Heart right ventricle (tissue), 16 donors: ENCODE data around the gene DNM3. TPM values are rescaled to one million over a fixed set of nuclear protein-coding genes. Genes with fewer than 3 reads are reported as not detected.

Source experiments
- ATAC-seq, 8 donors: fragments of 200-7000 bp; cut with Tn5 transposase; one replicate each; pipeline ENCODE4 v1.9.1; 2020; ENCODE audit warnings: mild to moderate bottlenecking in 8 of 8, moderate library complexity in 8 of 8, moderate number of reproducible peaks in 1 of 8
- DNase-seq, 2 donors: peaks; one replicate each; pipeline ENCODE4 v3.0.0-alpha.2; 2020
- H3K27ac ChIP-seq, 10 donors: fragments of 200-600 bp; sonication (generic) in 2 of 10; one replicate each; pipeline versions ENCODE4 v1.5.0 to v1.8.0; 2020 to 2022; ENCODE audit warnings: mild to moderate bottlenecking in 3 of 10
- H3K27me3 ChIP-seq, 7 donors: fragments of 200-600 bp; one replicate each; pipeline ENCODE4 v1.8.0; 2021 to 2022; ENCODE audit warnings: mild to moderate bottlenecking in 2 of 7
- H3K36me3 ChIP-seq, 9 donors: fragments of 200-600 bp; sonication (generic) in 1 of 9; one replicate each; pipeline versions ENCODE4 v1.5.0 to v1.8.0; 2020 to 2022; ENCODE audit warnings: mild to moderate bottlenecking in 2 of 9
- H3K4me1 ChIP-seq, 9 donors: fragments of 200-600 bp; sonication (generic) in 1 of 9; one replicate each; pipeline versions ENCODE4 v1.5.0 to v1.8.0; 2020 to 2022; ENCODE audit warnings: mild to moderate bottlenecking in 4 of 9
- H3K4me3 ChIP-seq, 10 donors: fragments of 200-600 bp; sonication (generic) in 2 of 10; one replicate each; pipeline versions ENCODE4 v1.5.0 to v1.8.0; 2020 to 2022; ENCODE audit warnings: mild to moderate bottlenecking in 7 of 10, moderate library complexity in 2 of 10
- H3K9me3 ChIP-seq, 11 donors: fragments of 200-600 bp in 10 of 11; sonication (generic) in 2 of 11; one replicate each; pipeline versions ENCODE4 v1.5.0 to v1.8.0; 2013 to 2022; ENCODE audit warnings: mild to moderate bottlenecking in 2 of 11, control low read depth in 1 of 11, moderate library complexity in 1 of 11
- CTCF ChIP-seq, 9 donors: fragments of 200-600 bp; sonication (generic) in 2 of 9; IDR thresholded peaks; one replicate each; pipeline versions ENCODE4 v1.5.0 to v1.8.0; 2021 to 2022; ENCODE audit warnings: antibody characterized with exemption in 9 of 9, mild to moderate bottlenecking in 5 of 9, moderate library complexity in 1 of 9
- WGBS, 2 donors: extraction: QIAGEN DNeasy Blood & Tissue Kit; methylation state at CpG; one replicate each; pipeline ENCODE4 v1.1.7; 2013; ENCODE audit warnings: inconsistent platforms in 1 of 2; 5-methylcytosine and 5-hydroxymethylcytosine counted together
- intact Hi-C, 10 donors: fragments of 100-400 bp; cut with DNase I; formaldehyde crosslinking; loops; one replicate each; pipeline versions ENCODE4 v1.11.1 to v1.14.2; 2022
- polyA plus RNA-seq, 2 donors: library from polyadenylated mRNA; stranded (reverse); fragments of 200-250 nt; gene quantifications; one replicate each; pipeline ENCODE4 v1.2.3, GENCODE V29; 2013
- total RNA-seq, 10 donors: library from RNA; stranded (reverse); fragmentation: NEBNext Ultra II Directional in 3 of 10; extraction: Animal tissue kit (Norgen Biotek cat#: 25700) in 3 of 10; gene quantifications; one replicate each; pipeline versions ENCODE4 v1.2.1 to v1.2.4, GENCODE V29; 2021 to 2023
- donor health status: Arrhythmogenic right ventricular cardiomyopathy.
- donor health status: ischemic (EF 13 %, LVEDD 7.1; RV severe dilation, severe dysfunction).
- donor health status: healthy with polysubstance abuse.
- donor health status: DM: no; HTN: yes; CAD: no.
- donor health status: DM: no; HTN: no; CAD: no.
- donor health status: ischemic (EF 25% LVEDD 6.9; RV normal size, moderate dysfunction).
- donor health status: ischemic (EF 25% LVEDD 5.7; RV mildly dilated, moderate dysfunction).
- donor health status: healthy.
- donor health status: DM: yes; HTN: yes; CAD: no.
- donor health status: Ischemic cardiomyopathy.
- donor health status: ischemic (EF 35%, LVEDD 5.7; RV mildly dilated, moderate dysfunction).
- donor health status: nonischemic (EF 11% LVEDD 7.7; RV severe dilation, severe dysfunction).
- donor health status: DM: yes; HTN: yes; CAD: no.
- donor health status: PGD.
- donor health status: ischemic (EF 29% LVEDD 5.4; RV normal size, mild dysfunction).
- donor health status: nonischemic (EF 23%, LVEDD 6.1; RV moderate dilation, normal function).

Gene DNM3
- total and polyA plus RNA-seq, 12 donors, result 0.77 to 2.8 (median 2.2) TPM

GRCh38 chr1:172265905-172266304 lies 424.6 kb downstream of the DNM3 start:
- Histone ChIP-seq H3K4me3 (no peak overlapping the region), H3K9me3 (peaks cover 0 to 5% (median 0%) of the 10 kb centered on the region in 11 donors), H3K36me3 (no peaks in the 10 kb centered on the region), H3K27me3 (no peaks in the 10 kb centered on the region), H3K27ac (no peak overlapping the region), H3K4me1 (peaks cover 0 to 11% (median 0%) of the 10 kb centered on the region in 9 donors)
- no peak for TF ChIP-seq CTCF (IDR thresholded peaks at IDR 0.05)
- DNase-seq (no peak), ATAC-seq (no peak)
- intact Hi-C loops, result no loop called here
- 97 to 100% methylated on average over 1 of the region's 1 CpG for WGBS, 2 donors

- Histone ChIP-seq H3K27ac (no peak overlapping the region), H3K4me1 (peaks cover 0 to 12% (median 0%) of the 10 kb centered on the region in 9 donors), H3K36me3 (no peaks in the 10 kb centered on the region), H3K4me3 (no peak overlapping the region), H3K27me3 (no peaks in the 10 kb centered on the region), H3K9me3 (no peaks in the 10 kb centered on the region)
- 91 to 97% methylated on average over 1 of the region's 1 CpG for WGBS, 2 donors
- intact Hi-C loops, result no loop called here
- TF ChIP-seq CTCF (IDR thresholded peaks at IDR 0.05), result no peak
- DNase-seq, result no peak
- ATAC-seq, result no peak
These were observed 425.4 kb downstream of the DNM3 start for GRCh38 chr1:172266528-172267174.

- Histone ChIP-seq H3K27ac (no peak overlapping the region), H3K9me3 (no peaks in the 10 kb centered on the region), H3K27me3 (no peaks in the 10 kb centered on the region), H3K4me1 (peaks cover 0 to 12% (median 0%) of the 10 kb centered on the region in 9 donors), H3K36me3 (no peaks in the 10 kb centered on the region), H3K4me3 (no peak overlapping the region)
- TF ChIP-seq CTCF (IDR thresholded peaks at IDR 0.05), result no peak
- intact Hi-C loops, result no loop called here
- DNase-seq (no peak), ATAC-seq (no peak)
- 92 to 100% methylated on average over 3 of the region's 3 CpGs for WGBS, 2 donors
These were observed 426.9 kb downstream of the DNM3 start for GRCh38 chr1:172268237-172268636.

- WGBS, 2 donors, result 95 to 97% methylated on average over 5 of the region's 5 CpGs
These were observed 427.8 kb downstream of the DNM3 start for GRCh38 chr1:172269084-172269483.

More at GRCh38 chr1:172269084-172269483, 427.8 kb downstream of the DNM3 start:
- DNase-seq, result no peak
- TF ChIP-seq CTCF (IDR thresholded peaks at IDR 0.05), result no peak
- ATAC-seq, result no peak
- Histone ChIP-seq H3K9me3 (no peaks in the 10 kb centered on the region), H3K27ac (no peak overlapping the region), H3K4me1 (peaks cover 0 to 12% (median 0%) of the 10 kb centered on the region in 9 donors), H3K27me3 (no peaks in the 10 kb centered on the region), H3K36me3 (no peaks in the 10 kb centered on the region), H3K4me3 (no peak overlapping the region)
- intact Hi-C loops, result no loop called here
